Measurements from ENCODE around the gene PDSS2. TPM values are rescaled to one million over a fixed set of nuclear protein-coding genes. Genes with fewer than 3 reads are reported as not detected.
"Not testable (repeated sequence)": the region's sequence is repeated elsewhere in the genome, so short reads cannot be mapped to it uniquely, and the experiment has no call there.

Gene PDSS2
- total and polyA plus RNA-seq, 3 donors from 2014 or later = 15.1 to 19.4 (median 17.0) TPM

GRCh38 chr6:107121964-107122495, 337.3 kb downstream of the PDSS2 start:
- no peak for DNase-seq
- Histone ChIP-seq H3K4me1 (no peaks in the 10 kb centered on the region), H3K4me3 (no peak overlapping the region), H3K27ac (no peak overlapping the region), H3K27me3 (no peaks in the 10 kb centered on the region), H3K36me3 (ENCODE audit: low read depth, missing control alignments) (no peaks in the 10 kb centered on the region), H3K9me3 (no peaks in the 10 kb centered on the region)
- 88 to 93% methylated on average over 6 to 8 of the region's 8 CpGs for WGBS, 2 donors
- no peak for TF ChIP-seq POLR2A (IDR thresholded peaks at IDR 0.05)
- TF ChIP-seq, protein P1, sequence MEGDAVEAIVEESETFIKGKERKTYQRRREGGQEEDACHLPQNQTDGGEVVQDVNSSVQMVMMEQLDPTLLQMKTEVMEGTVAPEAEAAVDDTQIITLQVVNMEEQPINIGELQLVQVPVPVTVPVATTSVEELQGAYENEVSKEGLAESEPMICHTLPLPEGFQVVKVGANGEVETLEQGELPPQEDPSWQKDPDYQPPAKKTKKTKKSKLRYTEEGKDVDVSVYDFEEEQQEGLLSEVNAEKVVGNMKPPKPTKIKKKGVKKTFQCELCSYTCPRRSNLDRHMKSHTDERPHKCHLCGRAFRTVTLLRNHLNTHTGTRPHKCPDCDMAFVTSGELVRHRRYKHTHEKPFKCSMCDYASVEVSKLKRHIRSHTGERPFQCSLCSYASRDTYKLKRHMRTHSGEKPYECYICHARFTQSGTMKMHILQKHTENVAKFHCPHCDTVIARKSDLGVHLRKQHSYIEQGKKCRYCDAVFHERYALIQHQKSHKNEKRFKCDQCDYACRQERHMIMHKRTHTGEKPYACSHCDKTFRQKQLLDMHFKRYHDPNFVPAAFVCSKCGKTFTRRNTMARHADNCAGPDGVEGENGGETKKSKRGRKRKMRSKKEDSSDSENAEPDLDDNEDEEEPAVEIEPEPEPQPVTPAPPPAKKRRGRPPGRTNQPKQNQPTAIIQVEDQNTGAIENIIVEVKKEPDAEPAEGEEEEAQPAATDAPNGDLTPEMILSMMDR (IDR thresholded peaks at IDR 0.05) = no peak
- intact Hi-C loops (cut with DNase I; ENCODE audit: low total_unique reads) = no loop called here

- Histone ChIP-seq H3K36me3 (ENCODE audit: low read depth, missing control alignments) (no peaks in the 10 kb centered on the region), H3K27ac (no peak overlapping the region), H3K9me3 (no peaks in the 10 kb centered on the region), H3K4me3 (no peak overlapping the region), H3K27me3 (no peaks in the 10 kb centered on the region), H3K4me1 (peaks cover 5% of the 10 kb centered on the region)
- TF ChIP-seq, protein P1 (IDR thresholded peaks at IDR 0.05) = no peak
- intact Hi-C loops (cut with DNase I; ENCODE audit: low total_unique reads) = no loop called here
- DNase-seq = no peak
- WGBS, 2 donors = 94 to 95% methylated on average over 6 of the region's 6 CpGs
These were observed 338.1 kb downstream of the PDSS2 start for GRCh38 chr6:107121266-107121665.

GRCh38 chr6:107120404-107120803, 339.0 kb downstream of the PDSS2 start:
- WGBS, 2 donors = 96 to 98% methylated on average over 4 of the region's 4 CpGs
- no peaks in the 10 kb centered on the region for H3K36me3 ChIP-seq (ENCODE audit: low read depth, missing control alignments)
- peaks cover 6% of the 10 kb centered on the region for H3K4me1 ChIP-seq
- intact Hi-C loops (cut with DNase I; ENCODE audit: low total_unique reads) = no loop called here
- no peak for DNase-seq
- no peak overlapping the region for H3K4me3 ChIP-seq
- H3K27ac ChIP-seq = no peak overlapping the region
- TF ChIP-seq, protein P1 (IDR thresholded peaks at IDR 0.05) = no peak
- no peak for TF ChIP-seq POLR2A (IDR thresholded peaks at IDR 0.05)
- no peaks in the 10 kb centered on the region for H3K9me3 ChIP-seq
- no peaks in the 10 kb centered on the region for H3K27me3 ChIP-seq

- peaks cover 7% of the 10 kb centered on the region for H3K4me1 ChIP-seq
- no peak for DNase-seq
- H3K9me3 ChIP-seq = no peaks in the 10 kb centered on the region
- intact Hi-C loops (cut with DNase I; ENCODE audit: low total_unique reads) = no loop called here
- H3K27me3 ChIP-seq = no peaks in the 10 kb centered on the region
- no peak overlapping the region for H3K4me3 ChIP-seq
- H3K36me3 ChIP-seq (ENCODE audit: low read depth, missing control alignments) = no peaks in the 10 kb centered on the region
- H3K27ac ChIP-seq = no peak overlapping the region
- WGBS, 2 donors = 63 to 78% methylated on average over 2 of the region's 2 CpGs
- TF ChIP-seq, protein P1 (IDR thresholded peaks at IDR 0.05) = no peak
- no peak for TF ChIP-seq POLR2A (IDR thresholded peaks at IDR 0.05)
These were observed 340.4 kb downstream of the PDSS2 start for GRCh38 chr6:107118976-107119375.

DNA sequence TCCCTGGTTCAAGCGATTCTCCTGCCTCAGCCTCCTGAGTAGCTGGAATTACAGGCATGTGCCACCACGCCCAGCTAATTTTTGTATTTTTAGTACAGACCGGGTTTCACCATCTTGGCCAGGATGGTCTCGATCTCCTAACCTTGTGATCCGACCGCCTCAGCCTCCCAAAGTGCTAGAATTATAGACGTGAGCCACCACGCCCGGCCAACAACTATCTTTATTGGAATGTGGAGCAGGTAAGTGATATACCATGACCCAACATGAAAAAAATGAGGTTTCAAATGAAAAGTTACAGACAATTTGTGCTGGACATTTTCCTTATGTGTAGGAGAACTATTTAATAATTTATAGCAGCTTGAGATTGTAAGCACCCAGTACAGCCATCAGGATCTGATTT, 340.8 kb downstream of the PDSS2 start:
- H3K4me3 ChIP-seq; H3K27ac ChIP-seq; H3K4me1 ChIP-seq; DNase-seq; H3K27me3 ChIP-seq; intact Hi-C loops (cut with DNase I; ENCODE audit: low total_unique reads); H3K9me3 ChIP-seq; H3K36me3 ChIP-seq (ENCODE audit: low read depth, missing control alignments): not testable (repeated sequence)
- WGBS, 2 donors = 73 to 87% methylated on average over 9 of the region's 9 CpGs

Measured in testis (tissue), 3 donors.